AG09309 (cell line): ENCODE results near the gene RAN.
"Not testable (repeated sequence)": the region's sequence is repeated elsewhere in the genome, so short reads cannot be mapped to it uniquely, and the experiment has no call there.

Experiments
- DNase-seq: peaks from one replicate; pipeline ENCODE4 v3.0.0-alpha.2; 2010; ENCODE audit warnings: low read depth
- H3K4me3 ChIP-seq: 2 replicates; pipeline ENCODE4 v1.5.1; 2011; ENCODE audit warnings: mild to moderate bottlenecking, low read depth, low read length, moderate library complexity; ENCODE audit not compliant: control insufficient read depth
- CTCF ChIP-seq: IDR thresholded peaks from 2 replicates; pipeline ENCODE4 v1.5.1; 2011; ENCODE audit warnings: mild to moderate bottlenecking, low read depth, low read length, inconsistent platforms; ENCODE audit not compliant: insufficient read depth, control insufficient read depth; ENCODE audit errors: missing control alignments

RAN gene

GRCh38 chr12:130849561-130850417 lies 22.1 kb upstream of the RAN start:
- no peak overlapping the region for H3K4me3 ChIP-seq
- TF ChIP-seq CTCF = no peak
- DNase-seq = no peak

GRCh38 chr12:130850418-130851021 lies 21.3 kb upstream of the RAN start:
- no peak for TF ChIP-seq CTCF
- H3K4me3 ChIP-seq = no peak overlapping the region
- no peak for DNase-seq

GRCh38 chr12:130856088-130856487 lies 15.8 kb upstream of the RAN start:
- no peak overlapping the region for H3K4me3 ChIP-seq
- no peak for DNase-seq
- no peak for TF ChIP-seq CTCF

- H3K4me3 ChIP-seq = no peak overlapping the region
- TF ChIP-seq CTCF = no peak
- DNase-seq = no peak
These were observed 13.8 kb upstream of the RAN start for GRCh38 chr12:130858084-130858483.

- H3K4me3 ChIP-seq = no peak overlapping the region
- TF ChIP-seq CTCF = no peak
- no peak for DNase-seq
These were observed 12.7 kb upstream of the RAN start for GRCh38 chr12:130859161-130859560.

- no peak for TF ChIP-seq CTCF
- no peak for DNase-seq
These were observed 11.6 kb upstream of the RAN start for GRCh38 chr12:130860311-130860710.

GRCh38 chr12:130862161-130862560 lies 9.7 kb upstream of the RAN start:
- DNase-seq = no peak
- TF ChIP-seq CTCF = no peak
- no peak overlapping the region for H3K4me3 ChIP-seq

More at GRCh38 chr12:130860311-130860710, 11.6 kb upstream of the RAN start:
- H3K4me3 ChIP-seq = no peak overlapping the region

- H3K4me3 ChIP-seq = not testable (repeated sequence)
These were observed 9.1 kb upstream of the RAN start for GRCh38 chr12:130862771-130863170.

More at GRCh38 chr12:130862771-130863170, 9.1 kb upstream of the RAN start:
- not testable (repeated sequence) for DNase-seq
